NCI-H82 treated with DMSO at 0.1 percent for 48 hours (cell line): ENCODE measurements around the gene C15orf40.
"Not testable (repeated sequence)": the region's sequence is repeated elsewhere in the genome, so short reads cannot be mapped to it uniquely, and the experiment has no call there.

Source experiments
- DNase-seq: peaks from one replicate; lab custom pipeline; 2025; ENCODE audit not compliant: unreplicated experiment; lab: John Stamatoyannopoulos, UW

Gene C15orf40

GRCh38 chr15:82952158-82953081 is 59.0 kb downstream of the C15orf40 start, which contains the start of gene HOMER2:
Gene HOMER2, minus strand, starts transcription at chr15:82952720. Its CDS starts 185 bp downstream, at chr15:82952535.
- DNase-seq, result no peak

GRCh38 chr15:82951472-82952157 is 59.8 kb downstream of the C15orf40 start:
- no peak for DNase-seq

GRCh38 chr15:82950746-82951370 is 60.6 kb downstream of the C15orf40 start:
- DNase-seq, result no peak

- DNase-seq, result no peak
These were observed 61.1 kb downstream of the C15orf40 start for GRCh38 chr15:82950295-82950694.

GRCh38 chr15:82946155-82946701 is 65.2 kb downstream of the C15orf40 start:
- no peak for DNase-seq

DNA sequence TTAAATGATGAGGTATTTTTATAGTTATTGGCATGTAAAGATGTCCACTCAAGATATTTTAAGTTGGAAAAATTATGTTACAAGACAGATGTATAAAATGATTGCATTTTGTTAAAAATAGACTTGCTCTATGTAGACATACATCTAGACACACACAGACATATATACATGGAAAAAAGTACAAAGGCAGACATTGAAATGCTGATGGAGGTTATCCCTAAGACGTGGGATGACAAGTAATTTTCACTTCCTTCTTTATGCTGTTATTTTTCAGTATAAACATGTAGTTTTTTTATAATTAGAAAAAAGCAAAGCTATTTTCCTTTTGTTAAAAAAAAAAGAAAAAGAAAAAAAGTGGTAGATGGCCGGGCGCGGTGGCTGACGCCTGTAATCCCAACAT is 66.1 kb downstream of the C15orf40 start:
- no peak for DNase-seq

DNA sequence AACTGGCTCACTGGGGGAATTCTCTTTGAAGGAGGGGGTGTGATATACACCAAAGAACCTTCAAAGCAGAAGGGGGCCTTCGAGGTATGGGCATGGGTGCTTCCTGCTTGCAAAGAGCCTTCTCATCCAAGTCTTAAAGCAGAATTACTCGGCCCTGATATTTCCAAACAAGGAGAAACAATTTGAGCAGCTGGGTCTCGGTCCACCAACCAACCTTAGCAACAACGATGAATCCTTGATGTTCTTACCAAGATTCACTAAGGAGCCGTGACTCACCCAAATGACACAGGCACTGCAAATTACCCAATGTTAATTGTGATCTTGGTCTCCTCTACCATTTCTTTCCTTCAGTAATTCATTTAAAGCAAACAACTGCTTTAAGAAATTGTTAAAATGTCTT is 66.6 kb downstream of the C15orf40 start:
- no peak for DNase-seq

GRCh38 chr15:82944056-82944455 is 67.4 kb downstream of the C15orf40 start:
- DNase-seq, result no peak

GRCh38 chr15:82943176-82943575 is 68.3 kb downstream of the C15orf40 start:
- no peak for DNase-seq

DNA sequence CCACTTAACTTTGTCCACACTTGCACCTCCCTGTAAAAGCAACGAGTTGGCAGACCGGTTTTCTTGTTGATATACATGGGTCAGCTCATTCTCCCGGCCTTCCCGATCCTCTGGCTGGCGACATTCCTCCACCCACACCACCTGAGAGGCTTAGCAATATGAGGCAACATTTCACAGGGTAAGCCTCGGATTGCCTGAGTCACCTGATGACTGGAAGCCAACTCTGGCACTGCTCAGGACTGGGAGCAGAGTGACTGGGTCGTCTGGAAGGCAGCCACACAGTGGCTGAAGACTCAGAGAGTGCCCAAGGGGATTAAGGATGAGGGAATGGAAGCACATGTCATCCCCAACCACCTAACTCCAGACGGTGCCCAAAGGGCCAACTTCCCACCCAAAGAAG is 68.7 kb downstream of the C15orf40 start:
- DNase-seq, result no peak

GRCh38 chr15:82939678-82940077 is 71.8 kb downstream of the C15orf40 start:
- not testable (repeated sequence) for DNase-seq
